Naive thymus-derived CD4-positive, alpha-beta T cell (primary cell): ENCODE measurements around the gene DIMT1. TPM values are rescaled to one million over a fixed set of nuclear protein-coding genes. Genes with fewer than 3 reads are reported as not detected.

Experiments used
- ATAC-seq: fragments of 150-1000 bp; cut with Tn5 transposase; 2 replicates; pipeline ENCODE4 v1.10.0; 2021; ENCODE audit warnings: mild to moderate bottlenecking, moderate library complexity
- CTCF ChIA-PET: fragments of 350-600 bp; sonication (Branson Sonifier 250); formaldehyde crosslinking; loops from one replicate; lab custom pipeline; 2021; ENCODE audit warnings: antibody characterized with exemption; lab: Charles Lee
- POLR2A ChIA-PET: fragments of 350-600 bp; sonication (Branson Sonifier 250); formaldehyde crosslinking; loops from one replicate; lab custom pipeline; 2021; ENCODE audit warnings: antibody characterized with exemption, inconsistent platforms; lab: Charles Lee
- DNase-seq, 9 donors: peaks; one replicate each; pipeline versions ENCODE4 v3.0.0 to v3.0.0-alpha.2; 2020 to 2022; ENCODE audit warnings: mixed read lengths in 1 of 9
- H3K27ac ChIP-seq: one replicate; pipeline ENCODE4 v1.7.0; 2013; ENCODE audit warnings: mild to moderate bottlenecking, low read depth, low read length, moderate library complexity
- H3K27me3 ChIP-seq, 2 donors: one replicate each; pipeline ENCODE4 v1.7.0; 2013; ENCODE audit warnings: low read length in 2 of 2, mild to moderate bottlenecking in 2 of 2, moderate library complexity in 2 of 2; ENCODE audit not compliant: control insufficient read depth in 2 of 2, insufficient read depth in 2 of 2
- H3K36me3 ChIP-seq, 3 experiments: 1 replicate in 2 of 3; 2 replicates in 1 of 3; pipeline ENCODE4 v1.7.0; 2013; ENCODE audit warnings: low read length in 3 of 3, mild to moderate bottlenecking in 3 of 3, moderate library complexity in 1 of 3; ENCODE audit not compliant: insufficient read depth in 3 of 3, control insufficient read depth in 2 of 3
- H3K4me1 ChIP-seq, 2 donors: one replicate each; pipeline ENCODE4 v1.7.0; 2013; ENCODE audit warnings: low read length in 2 of 2, mild to moderate bottlenecking in 2 of 2, moderate library complexity in 1 of 2; ENCODE audit not compliant: control insufficient read depth in 2 of 2, insufficient read depth in 2 of 2
- H3K4me3 ChIP-seq: 2 replicates; pipeline ENCODE4 v1.7.0; 2013; ENCODE audit warnings: mild to moderate bottlenecking, low read length
- H3K9me3 ChIP-seq, 3 experiments: 1 replicate in 2 of 3; 2 replicates in 1 of 3; pipeline ENCODE4 v1.7.0; 2013; ENCODE audit warnings: low read length in 3 of 3; ENCODE audit not compliant: control insufficient read depth in 2 of 3
- H3K27ac Mint-ChIP-seq, 9 donors: one replicate each; pipeline ENCODE4 v1.8.0; 2020 to 2022; ENCODE audit warnings: mixed read lengths in 9 of 9, mild to moderate bottlenecking in 8 of 9, moderate library complexity in 5 of 9, inconsistent platforms in 2 of 9
- H3K27me3 Mint-ChIP-seq, 5 donors: one replicate each; pipeline ENCODE4 v1.8.0; 2021 to 2022; ENCODE audit warnings: mixed read lengths in 5 of 5, mild to moderate bottlenecking in 1 of 5
- H3K36me3 Mint-ChIP-seq, 5 donors: one replicate each; pipeline ENCODE4 v1.8.0; 2020 to 2022; ENCODE audit warnings: mixed read lengths in 5 of 5, mild to moderate bottlenecking in 3 of 5, inconsistent platforms in 1 of 5
- H3K4me1 Mint-ChIP-seq, 7 donors: one replicate each; pipeline ENCODE4 v1.8.0; 2020 to 2022; ENCODE audit warnings: mixed read lengths in 7 of 7, mild to moderate bottlenecking in 3 of 7, inconsistent platforms in 1 of 7
- H3K4me3 Mint-ChIP-seq, 10 donors: one replicate each; pipeline ENCODE4 v1.8.0; 2020 to 2022; ENCODE audit warnings: mild to moderate bottlenecking in 10 of 10, mixed read lengths in 10 of 10, moderate library complexity in 6 of 10, inconsistent platforms in 2 of 10
- H3K9me3 Mint-ChIP-seq, 11 donors: one replicate each; pipeline ENCODE4 v1.8.0; 2020 to 2022; ENCODE audit warnings: mixed read lengths in 11 of 11, mild to moderate bottlenecking in 4 of 11, inconsistent platforms in 1 of 11, moderate library complexity in 1 of 11
- intact Hi-C, 2 donors: fragments of 100-400 bp; cut with micrococcal nuclease; formaldehyde crosslinking; loops; one replicate each; pipeline ENCODE4 v1.15.1; 2023
- polyA plus RNA-seq, 2 donors: library from polyadenylated mRNA; unstranded; fragments of 300-500 nt; fragmentation: Illumina TruSeq; gene quantifications; one replicate each; pipeline ENCODE4 v1.2.3, GENCODE V29; 2021
- total RNA-seq, 6 experiments: library from RNA in 5 of 6; stranded (reverse) in 5 of 6; gene quantifications; 1 replicate in 5 of 6; 2 replicates in 1 of 6; pipeline ENCODE4 v1.2.3 and lab custom pipeline; 2021 to 2026

Gene DIMT1
- total and polyA plus RNA-seq, 7 experiments from 2014 or later, result 18.3 to 60.6 (median 26.3) TPM

GRCh38 chr5:62374090-62374489, 29.6 kb downstream of the DIMT1 start:
- ATAC-seq (no peak), DNase-seq (no peak)
- no peak overlapping the region for H3K4me3 ChIP-seq
- peak overlapping the region in 1 of 9 donors; percentile 17 for H3K27ac Mint-ChIP-seq
- H3K27ac ChIP-seq, result no peak overlapping the region
- peaks cover 20 to 52% (median 27%) of the 10 kb centered on the region in 3 experiments for H3K36me3 ChIP-seq
- intact Hi-C loops, result no loop called here
- ChIA-PET CTCF (interaction anchor here (0.6 kb wide), 1 partner anchor 68 kb away, joined by 3 read pairs; the partner anchor contains the start of gene KIF2A), POLR2A (interaction anchor here (0.5 kb wide), 1 partner anchor 50 kb away, joined by 5 read pairs; no protein-coding TSS in a partner anchor)
- H3K4me1 ChIP-seq, result no peaks in the 10 kb centered on the region
- H3K36me3 Mint-ChIP-seq, result peaks cover 0 to 27% (median 13%) of the 10 kb centered on the region in 5 donors
- no peaks in the 10 kb centered on the region for H3K27me3 Mint-ChIP-seq
- H3K9me3 Mint-ChIP-seq, result no peaks in the 10 kb centered on the region
- H3K4me1 Mint-ChIP-seq, result peaks cover 0 to 7% (median 0%) of the 10 kb centered on the region in 7 donors
- H3K4me3 Mint-ChIP-seq, result no peak overlapping the region
- H3K9me3 ChIP-seq, result no peaks in the 10 kb centered on the region
- H3K27me3 ChIP-seq, result no peaks in the 10 kb centered on the region

- Histone ChIP-seq H3K4me1 (no peaks in the 10 kb centered on the region), H3K27me3 (no peaks in the 10 kb centered on the region), H3K27ac (no peak overlapping the region), H3K36me3 (peaks cover 19 to 50% (median 23%) of the 10 kb centered on the region in 3 experiments), H3K9me3 (no peaks in the 10 kb centered on the region), H3K4me3 (no peak overlapping the region)
- peaks cover 0 to 7% (median 0%) of the 10 kb centered on the region in 7 donors for H3K4me1 Mint-ChIP-seq
- no peak overlapping the region for H3K4me3 Mint-ChIP-seq
- intact Hi-C loops, result loop anchor here in 1 of 2 donors (2.0 kb wide), 1 partner anchor 13 kb away; no protein-coding TSS in a partner anchor
- ChIA-PET CTCF (no interaction called here), POLR2A (no interaction called here)
- H3K27ac Mint-ChIP-seq, result peak overlapping the region in 4 of 9 donors; percentile 31 to 83 (median 46)
- no peak for DNase-seq
- H3K9me3 Mint-ChIP-seq, result no peaks in the 10 kb centered on the region
- no peak for ATAC-seq
- peaks cover 0 to 26% (median 15%) of the 10 kb centered on the region in 5 donors for H3K36me3 Mint-ChIP-seq
- H3K27me3 Mint-ChIP-seq, result no peaks in the 10 kb centered on the region
Measured at GRCh38 chr5:62373382-62373781, 30.3 kb downstream of the DIMT1 start.

- H3K27ac Mint-ChIP-seq, result peak overlapping the region in 6 of 9 donors; percentile 10 to 71 (median 36)
Measured at GRCh38 chr5:62372600-62372999, 31.1 kb downstream of the DIMT1 start.

GRCh38 chr5:62371409-62371808, 32.3 kb downstream of the DIMT1 start:
- CTCF ChIA-PET, result no interaction called here

More at GRCh38 chr5:62372600-62372999, 31.1 kb downstream of the DIMT1 start:
- ATAC-seq (no peak), DNase-seq (no peak)
- CTCF ChIA-PET, result no interaction called here
- H3K27me3 ChIP-seq, result no peaks in the 10 kb centered on the region
- H3K36me3 ChIP-seq, result peaks cover 15 to 47% (median 15%) of the 10 kb centered on the region in 3 experiments
- H3K9me3 Mint-ChIP-seq, result no peaks in the 10 kb centered on the region
- H3K4me3 ChIP-seq, result no peak overlapping the region
- POLR2A ChIA-PET, result interaction anchor here (0.7 kb wide), 1 partner anchor 67 kb away, joined by 4 read pairs; the partner anchor contains the start of gene KIF2A
- H3K27ac ChIP-seq, result no peak overlapping the region
- H3K36me3 Mint-ChIP-seq, result peaks cover 0 to 19% (median 12%) of the 10 kb centered on the region in 5 donors
- intact Hi-C loops, result loop anchor here in 1 of 2 donors (2.0 kb wide), 1 partner anchor 14 kb away; no protein-coding TSS in a partner anchor
- no peak overlapping the region for H3K4me3 Mint-ChIP-seq
- peaks cover 0 to 7% (median 0%) of the 10 kb centered on the region in 7 donors for H3K4me1 Mint-ChIP-seq
- H3K4me1 ChIP-seq, result no peaks in the 10 kb centered on the region
- H3K27me3 Mint-ChIP-seq, result no peaks in the 10 kb centered on the region
- H3K9me3 ChIP-seq, result no peaks in the 10 kb centered on the region

GRCh38 chr5:62369039-62369438, 34.7 kb downstream of the DIMT1 start:
- H3K4me3 Mint-ChIP-seq, result no peak overlapping the region
- CTCF ChIA-PET, result interaction anchor here (1.2 kb wide), 1 partner anchor 16 kb away, joined by 4 read pairs; no protein-coding TSS in a partner anchor

More at GRCh38 chr5:62371409-62371808, 32.3 kb downstream of the DIMT1 start:
- POLR2A ChIA-PET, result no interaction called here
- H3K27ac ChIP-seq, result no peak overlapping the region
- H3K36me3 ChIP-seq, result peaks cover 13 to 49% (median 14%) of the 10 kb centered on the region in 3 experiments
- Mint-ChIP-seq H3K36me3 (peaks cover 0 to 23% (median 12%) of the 10 kb centered on the region in 5 donors), H3K27me3 (no peaks in the 10 kb centered on the region), H3K9me3 (no peaks in the 10 kb centered on the region), H3K27ac (peak overlapping the region in 3 of 9 donors; percentile 16 to 74 (median 46)), H3K4me3 (no peak overlapping the region), H3K4me1 (peaks cover 0 to 11% (median 0%) of the 10 kb centered on the region in 7 donors)
- no peaks in the 10 kb centered on the region for H3K27me3 ChIP-seq
- no peak for DNase-seq
- no peaks in the 10 kb centered on the region for H3K4me1 ChIP-seq
- no peak overlapping the region for H3K4me3 ChIP-seq
- intact Hi-C loops, result no loop called here
- no peaks in the 10 kb centered on the region for H3K9me3 ChIP-seq
- no peak for ATAC-seq

GRCh38 chr5:62362701-62363100, 41.0 kb downstream of the DIMT1 start:
- peaks cover 19 to 49% (median 32%) of the 10 kb centered on the region in 3 experiments for H3K36me3 ChIP-seq
- Mint-ChIP-seq H3K27me3 (no peaks in the 10 kb centered on the region), H3K4me3 (no peak overlapping the region), H3K4me1 (peaks cover 0 to 9% (median 0%) of the 10 kb centered on the region in 7 donors), H3K27ac (no peak overlapping the region), H3K36me3 (peaks cover 0 to 27% (median 13%) of the 10 kb centered on the region in 5 donors), H3K9me3 (no peaks in the 10 kb centered on the region)
- ChIA-PET POLR2A (no interaction called here), CTCF (no interaction called here)
- intact Hi-C loops, result loop anchor here in 1 of 2 donors (2.0 kb wide), 1 partner anchor 16 kb away; no protein-coding TSS in a partner anchor
- ATAC-seq, result no peak
- H3K27ac ChIP-seq, result no peak overlapping the region
- H3K9me3 ChIP-seq, result no peaks in the 10 kb centered on the region
- no peaks in the 10 kb centered on the region for H3K4me1 ChIP-seq
- no peak overlapping the region for H3K4me3 ChIP-seq
- no peaks in the 10 kb centered on the region for H3K27me3 ChIP-seq
- no peak for DNase-seq

More at GRCh38 chr5:62369039-62369438, 34.7 kb downstream of the DIMT1 start:
- Mint-ChIP-seq H3K27me3 (no peaks in the 10 kb centered on the region), H3K9me3 (no peaks in the 10 kb centered on the region), H3K4me1 (peaks cover 0 to 11% (median 0%) of the 10 kb centered on the region in 7 donors), H3K27ac (peak overlapping the region; percentile 12 to 77 (median 34)), H3K36me3 (peaks cover 0 to 37% (median 22%) of the 10 kb centered on the region in 5 donors)
- DNase-seq, result no peak
- intact Hi-C loops, result no loop called here
- Histone ChIP-seq H3K9me3 (no peaks in the 10 kb centered on the region), H3K4me1 (no peaks in the 10 kb centered on the region), H3K4me3 (no peak overlapping the region), H3K27ac (peak overlapping the region; percentile 9), H3K27me3 (no peaks in the 10 kb centered on the region), H3K36me3 (peaks cover 13 to 51% (median 26%) of the 10 kb centered on the region in 3 experiments)
- no peak for ATAC-seq
- POLR2A ChIA-PET, result interaction anchor here (0.7 kb wide), 2 partner anchors 12 to 129 kb away, joined by 3 to 4 read pairs; no protein-coding TSS in a partner anchor
